Progenitor cell of endocrine pancreas (in vitro differentiated cells): ENCODE measurements around the gene ZNF33B. TPM values are rescaled to one million over a fixed set of nuclear protein-coding genes. Genes with fewer than 3 reads are reported as not detected.

Experiments used
- DNase-seq: peaks from one replicate; pipeline ENCODE4 v3.0.0; 2021; ENCODE audit warnings: low spot score; ENCODE audit not compliant: unreplicated experiment
- H3K27ac Mint-ChIP-seq: 2 replicates; pipeline ENCODE4 v1.8.0; 2021; ENCODE audit warnings: mild to moderate bottlenecking, moderate library complexity, mixed read lengths
- H3K27me3 Mint-ChIP-seq: 2 replicates; pipeline ENCODE4 v1.8.0; 2021; ENCODE audit warnings: mixed read lengths
- H3K36me3 Mint-ChIP-seq: 2 replicates; pipeline ENCODE4 v1.8.0; 2022; ENCODE audit warnings: mixed read lengths; ENCODE audit not compliant: insufficient read depth
- H3K4me1 Mint-ChIP-seq: 2 replicates; pipeline ENCODE4 v1.8.0; 2021; ENCODE audit warnings: low read depth, mixed read lengths
- H3K4me3 Mint-ChIP-seq: 2 replicates; pipeline ENCODE4 v1.8.0; 2021; ENCODE audit warnings: low read depth, mild to moderate bottlenecking, moderate library complexity, mixed read lengths
- H3K9me3 Mint-ChIP-seq: 2 replicates; pipeline ENCODE4 v1.8.0; 2021; ENCODE audit warnings: low read depth, mixed read lengths
- total RNA-seq: library from RNA; stranded (reverse); gene quantifications from 2 replicates; pipeline ENCODE4 v1.2.1, GENCODE V29; 2021
- TF ChIP-seq, protein P1 (sequence below): fragments of 200-600 bp; sonication (generic); IDR thresholded peaks from one replicate; pipeline ENCODE4 v1.5.0; 2021; ENCODE audit warnings: antibody characterized with exemption, mild to moderate bottlenecking; ENCODE audit not compliant: unreplicated experiment

ZNF33B gene
- total RNA-seq, 1 donor from 2014 or later = 54.7 TPM

- Mint-ChIP-seq H3K9me3 (peaks cover 13% of the 10 kb centered on the region), H3K27me3 (no peaks in the 10 kb centered on the region), H3K4me1 (peaks cover 5% of the 10 kb centered on the region), H3K27ac (peak overlapping the region; percentile 82), H3K4me3 (no peak overlapping the region), H3K36me3 (no peaks in the 10 kb centered on the region)
- TF ChIP-seq, protein P1, sequence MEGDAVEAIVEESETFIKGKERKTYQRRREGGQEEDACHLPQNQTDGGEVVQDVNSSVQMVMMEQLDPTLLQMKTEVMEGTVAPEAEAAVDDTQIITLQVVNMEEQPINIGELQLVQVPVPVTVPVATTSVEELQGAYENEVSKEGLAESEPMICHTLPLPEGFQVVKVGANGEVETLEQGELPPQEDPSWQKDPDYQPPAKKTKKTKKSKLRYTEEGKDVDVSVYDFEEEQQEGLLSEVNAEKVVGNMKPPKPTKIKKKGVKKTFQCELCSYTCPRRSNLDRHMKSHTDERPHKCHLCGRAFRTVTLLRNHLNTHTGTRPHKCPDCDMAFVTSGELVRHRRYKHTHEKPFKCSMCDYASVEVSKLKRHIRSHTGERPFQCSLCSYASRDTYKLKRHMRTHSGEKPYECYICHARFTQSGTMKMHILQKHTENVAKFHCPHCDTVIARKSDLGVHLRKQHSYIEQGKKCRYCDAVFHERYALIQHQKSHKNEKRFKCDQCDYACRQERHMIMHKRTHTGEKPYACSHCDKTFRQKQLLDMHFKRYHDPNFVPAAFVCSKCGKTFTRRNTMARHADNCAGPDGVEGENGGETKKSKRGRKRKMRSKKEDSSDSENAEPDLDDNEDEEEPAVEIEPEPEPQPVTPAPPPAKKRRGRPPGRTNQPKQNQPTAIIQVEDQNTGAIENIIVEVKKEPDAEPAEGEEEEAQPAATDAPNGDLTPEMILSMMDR = no peak
- DNase-seq = no peak
Observed at GRCh38 chr10:42645516-42645915, 7.1 kb upstream of the ZNF33B start.

DNA sequence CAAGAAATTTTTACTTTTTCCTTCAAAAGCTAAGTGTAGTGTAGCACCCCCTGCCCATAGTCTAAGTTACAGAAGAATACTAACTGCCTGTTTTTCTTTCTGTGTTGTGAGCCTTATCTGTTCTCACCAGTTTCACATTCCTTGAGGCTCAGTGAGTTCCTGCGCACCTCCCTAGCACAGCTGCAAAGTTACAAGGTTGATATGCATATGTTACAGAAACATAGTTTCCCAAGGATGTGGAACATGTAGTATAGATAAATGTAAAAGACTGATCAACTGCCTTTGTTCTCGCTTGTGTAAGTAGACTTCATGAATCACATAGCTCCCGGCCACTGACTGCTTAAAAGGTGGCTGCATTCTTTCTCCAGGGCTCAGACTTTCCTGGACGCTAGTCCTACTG lies 6.7 kb upstream of the ZNF33B start:
- no peak for DNase-seq
- Mint-ChIP-seq H3K27me3 (no peaks in the 10 kb centered on the region), H3K9me3 (peaks cover 9% of the 10 kb centered on the region), H3K36me3 (no peaks in the 10 kb centered on the region), H3K4me3 (no peak overlapping the region), H3K4me1 (peaks cover 5% of the 10 kb centered on the region), H3K27ac (peak overlapping the region; percentile 82)
- TF ChIP-seq, protein P1 = no peak

- Mint-ChIP-seq H3K9me3 (no peaks in the 10 kb centered on the region), H3K4me1 (peaks cover 22% of the 10 kb centered on the region), H3K4me3 (no peak overlapping the region), H3K27ac (no peak overlapping the region), H3K36me3 (peaks cover 4% of the 10 kb centered on the region), H3K27me3 (no peaks in the 10 kb centered on the region)
- TF ChIP-seq, protein P1 = no peak
- DNase-seq = no peak
Observed at GRCh38 chr10:42640610-42641229, 2.4 kb upstream of the ZNF33B start.

GRCh38 chr10:42638821-42639270 lies 476 bp upstream of the ZNF33B start:
- H3K9me3 Mint-ChIP-seq = no peaks in the 10 kb centered on the region
- H3K4me3 Mint-ChIP-seq = peak overlapping the region; percentile 96
- H3K27me3 Mint-ChIP-seq = no peaks in the 10 kb centered on the region
- TF ChIP-seq, protein P1 = no peak
- DNase-seq = no peak
- H3K4me1 Mint-ChIP-seq = peaks cover 26% of the 10 kb centered on the region
- H3K36me3 Mint-ChIP-seq = peaks cover 11% of the 10 kb centered on the region
- H3K27ac Mint-ChIP-seq = peak overlapping the region; percentile 98

DNA sequence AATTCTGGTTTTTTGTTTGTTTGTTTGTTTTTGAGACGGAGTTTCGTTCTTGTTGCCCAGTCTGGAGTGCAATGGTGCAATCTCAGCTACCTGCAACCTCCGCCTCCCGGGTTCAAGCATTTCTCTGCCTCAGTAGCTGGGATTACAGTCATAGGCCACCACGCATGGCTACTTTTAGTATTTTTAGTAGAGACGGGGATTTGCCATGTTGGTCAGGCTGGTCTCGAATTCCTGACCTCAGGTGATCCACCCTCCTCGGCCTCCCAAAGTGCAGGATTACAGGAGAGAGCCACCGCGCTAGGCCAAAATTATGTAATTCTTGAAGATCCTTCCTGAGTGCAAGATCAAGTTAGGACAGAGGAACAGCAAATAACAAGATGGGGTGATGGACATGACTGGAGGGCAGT lies 719 bp downstream of the ZNF33B start:
- H3K4me1 Mint-ChIP-seq = peaks cover 27% of the 10 kb centered on the region
- H3K4me3 Mint-ChIP-seq = peak overlapping the region; percentile 96
- H3K27ac Mint-ChIP-seq = peak overlapping the region; percentile 98
- H3K36me3 Mint-ChIP-seq = peaks cover 11% of the 10 kb centered on the region
- TF ChIP-seq, protein P1 = no peak
- H3K27me3 Mint-ChIP-seq = no peaks in the 10 kb centered on the region
- H3K9me3 Mint-ChIP-seq = no peaks in the 10 kb centered on the region
- DNase-seq = no peak
